HCT116 (cell line): ENCODE measurements around the gene SPEM3. TPM values are rescaled to one million over a fixed set of nuclear protein-coding genes. Genes with fewer than 3 reads are reported as not detected.

Experiments used
- ATAC-seq: fragments of 200-7000 bp; cut with Tn5 transposase; 2 replicates; pipeline ENCODE4 v1.9.1; 2020; ENCODE audit warnings: mild to moderate bottlenecking, moderate library complexity
- BruUV-seq: library from RNA; stranded (reverse); fragments of 400-500 nt; replicated peaks from 2 replicates; lab custom pipeline; 2021; lab: Mats Ljungman, UMichigan
- CTCF ChIA-PET: fragments of 300-600 bp; sonication (Branson Sonifier 250); formaldehyde crosslinking; loops from one replicate; lab custom pipeline; 2021; ENCODE audit warnings: antibody characterized with exemption; lab: Charles Lee
- POLR2A ChIA-PET: fragments of 300-600, 350-600 bp; sonication (Branson Sonifier 250); formaldehyde crosslinking; loops from one replicate; lab custom pipeline; 2021; ENCODE audit warnings: antibody characterized with exemption; lab: Charles Lee
- RAD21 ChIA-PET, 2 experiments: fragments of 300-600 bp; sonication (Branson Sonifier 250); formaldehyde crosslinking; loops; one replicate each; lab custom pipeline; 2023; ENCODE audit warnings: low total read pairs in 2 of 2; ENCODE audit not compliant: uncharacterized antibody in 2 of 2, unreplicated experiment in 2 of 2, low non-redundant PET in 1 of 2; lab: Charles Lee
- DNase-seq: peaks from one replicate; pipeline ENCODE4 v3.0.0-alpha.2; 2010; ENCODE audit warnings: low read depth, low spot score
- H2AFZ ChIP-seq: fragments of 200-600 bp; shearing (Covaris generic), sonication (generic); 2 replicates; pipeline ENCODE4 v1.6.1; 2017; ENCODE audit warnings: low read depth, mixed run types, mixed read lengths, antibody characterized with exemption, low read length; ENCODE audit not compliant: poor library complexity, severe bottlenecking
- H3K27ac ChIP-seq: 2 replicates; pipeline ENCODE4 v1.5.1; 2012; ENCODE audit warnings: low read depth, low read length
- H3K27me3 ChIP-seq: fragments of 200-600 bp; sonication (generic); 2 replicates; pipeline ENCODE4 v1.6.1; 2016; ENCODE audit warnings: mixed run types, low read length, mixed read lengths; ENCODE audit not compliant: insufficient read depth
- H3K36me3 ChIP-seq, 2 experiments: fragments of 200-500 bp in 1 of 2; fragments of 200-600 bp in 1 of 2; sonication (Bioruptor generic) in 1 of 2; sonication (generic) in 1 of 2; 2 replicates each; pipeline versions ENCODE4 v1.5.1 to v1.6.1; 2014 to 2016; ENCODE audit warnings: low read length in 2 of 2, inconsistent platforms in 1 of 2, mixed read lengths in 1 of 2, mixed run types in 1 of 2; ENCODE audit not compliant: insufficient read depth in 2 of 2, control insufficient read depth in 1 of 2
- H3K4me1 ChIP-seq, 2 experiments: fragments of 200-600 bp in 1 of 2; sonication (generic) in 1 of 2; 2 replicates each; pipeline versions ENCODE4 v1.5.1 to v1.6.1; 2012 to 2017; ENCODE audit warnings: low read length in 2 of 2, inconsistent platforms in 1 of 2, mild to moderate bottlenecking in 1 of 2, mixed read lengths in 1 of 2, mixed run types in 1 of 2, moderate library complexity in 1 of 2; ENCODE audit not compliant: insufficient read depth in 2 of 2, control insufficient read depth in 1 of 2
- H3K4me2 ChIP-seq: fragments of 200-600 bp; sonication (generic); 2 replicates; pipeline ENCODE4 v1.6.1; 2017; ENCODE audit warnings: mixed run types, low read length, mixed read lengths
- H3K4me3 ChIP-seq, 2 experiments: fragments of 200-600 bp in 1 of 2; sonication (generic) in 1 of 2; replicated peaks in 1 of 2; 2 replicates each; pipeline ENCODE4 v1.5.1; 2011 to 2016; ENCODE audit warnings: low read length in 2 of 2, control low read depth in 1 of 2, low read depth in 1 of 2, mild to moderate bottlenecking in 1 of 2, mixed read lengths in 1 of 2, mixed run types in 1 of 2
- H3K79me2 ChIP-seq: fragments of 200-600 bp; sonication (generic); 2 replicates; pipeline ENCODE4 v1.6.1; 2017; ENCODE audit warnings: mild to moderate bottlenecking, mixed run types, low read length, moderate library complexity, mixed read lengths; ENCODE audit not compliant: insufficient read depth
- H3K9ac ChIP-seq: fragments of 200-600 bp; sonication (generic); 2 replicates; pipeline ENCODE4 v1.6.1; 2016; ENCODE audit warnings: low read length, mixed read lengths
- H3K9me2 ChIP-seq: fragments of 200-600 bp; sonication (generic), shearing (Covaris generic); 2 replicates; pipeline ENCODE4 v1.6.1; 2017; ENCODE audit warnings: mixed run types, mild to moderate bottlenecking, moderate library complexity; ENCODE audit not compliant: insufficient read depth
- H3K9me3 ChIP-seq, 2 experiments: fragments of 200-500 bp in 1 of 2; fragments of 200-600 bp in 1 of 2; sonication (Bioruptor generic) in 1 of 2; sonication (generic) in 1 of 2; 2 replicates each; pipeline ENCODE4 v1.6.1; 2014 to 2017; ENCODE audit warnings: low read length in 2 of 2, mixed read lengths in 2 of 2, inconsistent platforms in 1 of 2, low read depth in 1 of 2, mild to moderate bottlenecking in 1 of 2, mixed run types in 1 of 2, moderate library complexity in 1 of 2; ENCODE audit not compliant: control insufficient read depth in 1 of 2, insufficient read depth in 1 of 2
- H4K20me1 ChIP-seq: fragments of 200-600 bp; sonication (generic), shearing (Covaris generic); 2 replicates; pipeline ENCODE4 v1.6.1; 2017; ENCODE audit warnings: mixed run types, mild to moderate bottlenecking, moderate library complexity; ENCODE audit not compliant: insufficient read depth
- CBX3 ChIP-seq: IDR thresholded peaks from 2 replicates; pipeline ENCODE4 v1.6.1; 2012; ENCODE audit warnings: low read depth
- EGR1 ChIP-seq: IDR thresholded peaks from 2 replicates; pipeline ENCODE4 v1.6.1; 2012; ENCODE audit warnings: low read depth
- JUND ChIP-seq: IDR thresholded peaks from 2 replicates; pipeline ENCODE4 v1.6.1; 2012
- POLR2AphosphoS5 ChIP-seq: IDR thresholded peaks from 2 replicates; pipeline ENCODE4 v1.6.1; 2011; ENCODE audit warnings: mild to moderate bottlenecking, low read depth, low read length, moderate library complexity
- SIN3A ChIP-seq: IDR thresholded peaks from 2 replicates; pipeline ENCODE4 v1.6.1; 2012; ENCODE audit warnings: low read depth
- TCF7L2 ChIP-seq: IDR thresholded peaks from 2 replicates; pipeline ENCODE4 v1.7.0; 2011; ENCODE audit warnings: borderline replicate concordance, inconsistent platforms; ENCODE audit not compliant: insufficient read depth, insufficient read length; ENCODE audit errors: extremely low read depth
- YY1 ChIP-seq: IDR thresholded peaks from 2 replicates; pipeline ENCODE4 v1.6.1; 2011; ENCODE audit warnings: low read length, low read depth, moderate library complexity, mild to moderate bottlenecking; ENCODE audit not compliant: insufficient replicate concordance; ENCODE audit errors: extremely low read depth
- ZFX ChIP-seq: fragments of 450-650 bp; IDR thresholded peaks from 2 replicates; pipeline ENCODE4 v1.6.1; 2017
- intact Hi-C: fragments of 100-400 bp; cut with micrococcal nuclease; formaldehyde crosslinking; loops from 2 replicates; pipeline ENCODE4 v1.10.0; 2022
- total RNA-seq: library from RNA; stranded (reverse); gene quantifications from one replicate; pipeline ENCODE4 v1.2.1, GENCODE V29; 2021; ENCODE audit not compliant: unreplicated experiment
- TF ChIP-seq, protein P1 (sequence below): IDR thresholded peaks from 2 replicates; pipeline ENCODE4 v1.6.1; 2012
- TF ChIP-seq, protein P2 (sequence below): IDR thresholded peaks from 2 replicates; pipeline ENCODE4 v1.6.1; 2012
- TF ChIP-seq, protein P3 (sequence below), 3 experiments: fragments of 200-600 bp in 1 of 3; sonication (generic) in 1 of 3; IDR thresholded peaks in 2 of 3; conservative IDR thresholded peaks in 1 of 3; 2 replicates each; pipeline ENCODE4 v1.5.1; 2012 to 2017; ENCODE audit warnings: low read depth in 2 of 3, low read length in 2 of 3, antibody characterized with exemption in 1 of 3, borderline replicate concordance in 1 of 3, control low read depth in 1 of 3, mild to moderate bottlenecking in 1 of 3, mixed read lengths in 1 of 3, mixed run types in 1 of 3, moderate library complexity in 1 of 3; ENCODE audit not compliant: insufficient read depth in 1 of 3

SPEM3 gene
- total RNA-seq, 1 experiment from 2014 or later, result not detected

DNA sequence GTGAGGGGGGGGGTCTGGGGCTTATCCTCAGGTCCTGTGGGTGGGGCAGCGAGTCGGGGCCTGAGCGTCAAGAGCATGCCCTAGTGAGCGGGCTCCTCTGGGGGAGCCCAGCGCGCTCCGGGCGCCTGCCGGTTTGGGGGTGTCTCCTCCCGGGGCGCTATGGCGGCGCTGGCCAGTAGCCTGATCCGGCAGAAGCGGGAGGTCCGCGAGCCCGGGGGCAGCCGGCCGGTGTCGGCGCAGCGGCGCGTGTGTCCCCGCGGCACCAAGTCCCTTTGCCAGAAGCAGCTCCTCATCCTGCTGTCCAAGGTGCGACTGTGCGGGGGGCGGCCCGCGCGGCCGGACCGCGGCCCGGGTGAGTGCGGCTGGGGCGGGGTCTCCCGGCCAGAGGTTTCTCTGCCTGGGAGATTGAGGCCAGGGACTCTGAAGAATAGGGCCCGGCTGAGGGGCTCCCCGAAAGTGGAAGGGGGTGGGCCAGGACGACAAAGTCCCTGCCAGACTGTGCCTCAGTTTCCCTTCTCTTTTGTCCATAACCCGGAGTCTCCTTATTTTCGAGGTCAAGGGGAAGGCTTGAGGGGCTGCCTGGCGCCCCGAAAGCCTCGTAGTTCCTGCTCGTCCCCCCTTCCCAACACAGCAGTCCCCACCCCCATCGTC lies 10.9 kb downstream of the SPEM3 start, which contains the start of gene FGF11:
TSS of gene FGF11 (plus strand) at position 51 of the 651 bp plus-strand sequence. CDS start at position 160, 109 bp downstream.
- H3K36me3 ChIP-seq, result no peaks in the 10 kb centered on the region
- intact Hi-C loops, result loop anchor here (10.0 kb wide), 1 partner anchor 175 kb away; the partner anchor contains the start of gene CLDN7
- DNase-seq (no peak), ATAC-seq (no peak)
- H3K9me2 ChIP-seq, result no peaks in the 10 kb centered on the region
- H2AFZ ChIP-seq, result no peak within 1 kb of the TSS
- H3K4me1 ChIP-seq, result peaks cover 20 to 41% of the 10 kb centered on the region in 2 experiments
- no peak within 1 kb of the TSS for H3K27ac ChIP-seq
- POLR2A ChIA-PET, result no interaction called here
- RAD21 ChIA-PET, result no interaction called here
- H3K79me2 ChIP-seq, result no peaks in the 10 kb centered on the region
- no peaks in the 10 kb centered on the region for H4K20me1 ChIP-seq
- H3K27me3 ChIP-seq, result no peaks in the 10 kb centered on the region
- TF ChIP-seq, protein P1, sequence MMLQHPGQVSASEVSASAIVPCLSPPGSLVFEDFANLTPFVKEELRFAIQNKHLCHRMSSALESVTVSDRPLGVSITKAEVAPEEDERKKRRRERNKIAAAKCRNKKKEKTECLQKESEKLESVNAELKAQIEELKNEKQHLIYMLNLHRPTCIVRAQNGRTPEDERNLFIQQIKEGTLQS, result no peak
- TF ChIP-seq ZFX (no peak), CBX3 (no peak), EGR1 (no peak), JUND (no peak), POLR2AphosphoS5 (no peak), SIN3A (no peak), TCF7L2 (no peak), YY1 (no peak)
- TF ChIP-seq, protein P2, sequence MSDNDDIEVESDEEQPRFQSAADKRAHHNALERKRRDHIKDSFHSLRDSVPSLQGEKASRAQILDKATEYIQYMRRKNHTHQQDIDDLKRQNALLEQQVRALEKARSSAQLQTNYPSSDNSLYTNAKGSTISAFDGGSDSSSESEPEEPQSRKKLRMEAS, result no peak
- TF ChIP-seq, protein P3, sequence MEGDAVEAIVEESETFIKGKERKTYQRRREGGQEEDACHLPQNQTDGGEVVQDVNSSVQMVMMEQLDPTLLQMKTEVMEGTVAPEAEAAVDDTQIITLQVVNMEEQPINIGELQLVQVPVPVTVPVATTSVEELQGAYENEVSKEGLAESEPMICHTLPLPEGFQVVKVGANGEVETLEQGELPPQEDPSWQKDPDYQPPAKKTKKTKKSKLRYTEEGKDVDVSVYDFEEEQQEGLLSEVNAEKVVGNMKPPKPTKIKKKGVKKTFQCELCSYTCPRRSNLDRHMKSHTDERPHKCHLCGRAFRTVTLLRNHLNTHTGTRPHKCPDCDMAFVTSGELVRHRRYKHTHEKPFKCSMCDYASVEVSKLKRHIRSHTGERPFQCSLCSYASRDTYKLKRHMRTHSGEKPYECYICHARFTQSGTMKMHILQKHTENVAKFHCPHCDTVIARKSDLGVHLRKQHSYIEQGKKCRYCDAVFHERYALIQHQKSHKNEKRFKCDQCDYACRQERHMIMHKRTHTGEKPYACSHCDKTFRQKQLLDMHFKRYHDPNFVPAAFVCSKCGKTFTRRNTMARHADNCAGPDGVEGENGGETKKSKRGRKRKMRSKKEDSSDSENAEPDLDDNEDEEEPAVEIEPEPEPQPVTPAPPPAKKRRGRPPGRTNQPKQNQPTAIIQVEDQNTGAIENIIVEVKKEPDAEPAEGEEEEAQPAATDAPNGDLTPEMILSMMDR (IDR thresholded peaks at IDR 0.05 in 2 of 3, conservative IDR thresholded peaks at IDR 0.05 in 1 of 3; ENCODE audit: borderline replicate concordance in 1 of 3, insufficient read depth in 1 of 3, low read depth in 2 of 3, low read length in 2 of 3), result no peak
- H3K9ac ChIP-seq, result no peak within 1 kb of the TSS
- BruUV-seq, result no TSS peak
- H3K9me3 ChIP-seq, result no peaks in the 10 kb centered on the region
- H3K4me3 ChIP-seq, result no peak within 1 kb of the TSS
- CTCF ChIA-PET, result interaction anchor here (0.5 kb wide), 1 partner anchor 158 kb away, joined by 4 read pairs; the partner anchor contains the start of gene SLC2A4
- no peak within 1 kb of the TSS for H3K4me2 ChIP-seq
